Hepatic stellate cell (primary cell): Measurements from ENCODE around the gene MFSD2A.
"Not testable (repeated sequence)": the region's sequence is repeated elsewhere in the genome, so short reads cannot be mapped to it uniquely, and the experiment has no call there.

Source experiments
- DNase-seq: peaks from one replicate; pipeline ENCODE4 v3.0.0; 2011; ENCODE audit warnings: low spot score

MFSD2A gene

DNA sequence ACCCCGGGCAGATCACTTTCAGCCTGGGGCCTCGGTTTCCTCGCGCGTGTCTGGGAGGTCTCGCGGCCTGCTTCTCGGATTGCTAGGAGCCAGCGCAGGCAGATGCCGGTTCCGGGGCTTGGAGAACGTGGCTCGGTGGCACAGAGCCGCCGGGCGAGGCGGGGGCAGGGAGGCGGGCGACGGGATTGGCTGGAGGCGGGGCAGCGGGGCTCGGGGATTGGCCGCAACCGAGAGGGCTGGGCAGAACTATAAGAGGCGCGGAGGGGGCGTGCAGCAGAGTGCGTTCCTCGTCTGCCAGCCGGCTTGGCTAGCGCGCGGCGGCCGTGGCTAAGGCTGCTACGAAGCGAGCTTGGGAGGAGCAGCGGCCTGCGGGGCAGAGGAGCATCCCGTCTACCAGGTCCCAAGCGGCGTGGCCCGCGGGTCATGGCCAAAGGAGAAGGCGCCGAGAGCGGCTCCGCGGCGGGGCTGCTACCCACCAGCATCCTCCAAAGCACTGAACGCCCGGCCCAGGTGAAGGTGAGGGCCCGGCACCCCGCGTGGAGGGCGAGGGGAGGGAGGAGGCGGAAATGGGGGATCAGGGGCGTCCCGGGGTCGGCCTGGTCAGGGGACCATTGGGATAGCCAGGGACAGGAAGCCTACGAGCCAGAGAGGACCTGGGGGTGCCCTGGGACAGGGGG, at the start of gene MFSD2A:
Gene MFSD2A, plus strand, starts transcription at position 276 of the 677 bp plus-strand sequence. Its CDS starts 148 bp downstream, at position 424.
- peak; percentile 96 for DNase-seq

DNA sequence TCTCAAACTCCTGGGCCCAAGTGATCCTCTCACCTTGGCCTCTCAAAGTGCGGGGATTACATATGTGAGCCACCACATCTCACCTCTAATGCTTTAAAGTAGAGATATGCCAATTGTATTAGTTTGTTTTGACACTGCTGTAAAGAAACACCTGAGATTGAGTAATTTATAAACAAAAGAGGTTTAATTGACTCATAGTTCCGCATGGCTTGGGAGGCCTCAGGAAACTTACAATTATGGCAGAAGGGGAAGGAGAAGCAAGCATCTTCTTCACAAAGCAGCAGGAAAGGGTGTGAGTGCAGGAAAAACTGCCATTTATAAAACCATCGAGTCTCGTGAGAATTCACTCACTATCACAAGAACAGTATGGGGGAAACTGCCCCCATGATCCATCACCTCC, 49.8 kb upstream of the MFSD2A start:
- DNase-seq = no peak

DNA sequence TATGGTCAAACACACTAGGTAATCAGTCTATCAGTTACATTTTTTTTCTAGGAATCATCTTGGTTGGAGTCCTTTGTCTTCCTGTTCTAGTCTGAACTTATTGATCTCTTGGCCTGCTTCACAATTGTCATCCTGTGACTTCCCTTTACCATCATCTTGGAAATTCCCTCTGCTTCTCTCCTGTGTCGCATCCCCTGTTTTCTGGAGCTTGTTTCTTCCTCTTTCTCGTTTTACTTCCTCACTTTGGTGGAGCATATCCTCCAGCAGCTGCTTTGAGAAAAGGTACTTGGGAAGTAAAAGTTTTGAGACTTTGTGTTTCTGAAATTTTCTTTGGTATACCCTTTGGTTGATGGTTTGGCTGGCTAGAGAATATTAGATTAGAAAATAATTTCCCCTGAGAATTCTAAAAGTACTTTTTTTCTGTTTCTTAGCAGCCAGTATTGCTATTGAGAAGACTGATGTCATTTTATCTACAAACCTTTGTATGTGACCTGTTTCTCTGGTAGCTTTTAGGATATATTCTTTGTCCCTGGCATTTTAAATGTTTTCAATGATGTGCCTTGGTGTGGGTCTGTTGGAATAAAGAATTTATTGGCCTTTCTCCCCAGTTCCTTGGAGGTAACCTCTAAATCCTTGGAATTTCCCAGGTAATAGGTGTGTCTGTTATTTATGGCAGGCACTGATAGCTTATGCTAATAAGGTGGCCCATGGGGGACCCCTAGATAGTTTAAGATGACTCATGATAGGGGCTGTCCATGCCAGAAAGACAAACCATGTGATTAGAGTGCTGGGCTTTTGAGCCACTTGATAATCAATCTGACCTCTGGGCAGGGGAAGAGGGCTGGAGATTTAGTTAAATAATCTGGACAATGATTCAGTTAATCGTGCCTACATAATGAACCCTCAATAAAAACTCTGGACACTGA, 47.2 kb upstream of the MFSD2A start:
- no peak for DNase-seq

DNA sequence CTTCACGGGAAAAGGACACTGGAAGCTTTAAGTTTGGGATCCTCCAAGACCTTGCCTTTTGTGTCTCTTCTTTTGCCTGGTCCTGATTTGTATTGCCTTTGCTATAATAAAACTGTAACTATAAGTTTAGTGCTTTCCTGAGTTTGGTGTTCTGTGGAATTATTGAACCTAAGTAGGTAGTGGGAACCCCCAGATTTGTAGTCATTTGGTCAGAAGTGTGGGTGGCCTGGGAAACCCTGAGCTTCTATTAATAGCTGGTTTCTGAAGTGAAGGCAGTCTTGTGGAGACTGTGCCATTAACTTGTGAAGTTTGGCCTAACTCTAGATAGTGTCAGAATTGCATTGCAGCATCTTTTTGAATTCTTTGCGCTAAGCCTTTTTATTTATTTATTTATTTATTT, 46.4 kb upstream of the MFSD2A start:
- DNase-seq = no peak

DNA sequence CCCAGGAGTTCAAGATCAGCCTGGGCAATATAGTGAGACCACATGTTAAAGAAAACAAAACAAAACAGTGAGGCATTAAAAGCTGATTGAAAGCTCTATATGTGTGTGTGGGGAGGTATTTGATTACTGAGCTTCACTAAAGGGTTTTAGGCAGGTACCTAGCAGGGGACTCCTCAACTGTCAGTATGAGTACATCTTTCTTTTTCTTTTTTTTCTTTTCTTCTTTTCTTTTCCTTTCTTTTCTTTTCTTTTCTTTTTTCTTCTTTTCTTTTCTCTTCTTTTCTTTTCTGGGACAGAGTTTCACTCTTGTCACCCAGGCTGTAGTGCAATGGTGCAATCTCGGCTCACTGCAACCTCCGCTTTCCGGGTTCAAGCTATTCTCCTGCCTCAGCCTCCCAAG, 44.7 kb upstream of the MFSD2A start:
- no peak for DNase-seq

DNA sequence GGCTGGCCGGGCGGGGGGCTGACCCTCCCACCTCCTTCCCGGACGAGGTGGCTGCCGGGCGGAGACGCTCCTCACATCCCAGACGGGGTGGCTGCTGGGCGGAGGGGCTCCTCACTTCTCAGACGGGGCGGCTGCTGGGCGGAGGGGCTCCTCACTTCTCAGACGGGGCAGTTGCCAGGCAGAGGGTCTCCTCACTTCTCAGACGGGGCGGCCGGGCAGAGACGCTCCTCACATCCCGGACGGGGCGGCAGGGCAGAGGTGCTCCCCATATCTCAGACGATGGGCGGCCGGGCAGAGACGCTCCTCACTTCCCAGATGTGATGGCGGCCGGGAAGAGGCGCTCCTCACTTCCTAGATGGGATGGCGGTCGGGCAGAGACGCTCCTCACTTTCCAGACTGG, 41.8 kb upstream of the MFSD2A start:
- not testable (repeated sequence) for DNase-seq

DNA sequence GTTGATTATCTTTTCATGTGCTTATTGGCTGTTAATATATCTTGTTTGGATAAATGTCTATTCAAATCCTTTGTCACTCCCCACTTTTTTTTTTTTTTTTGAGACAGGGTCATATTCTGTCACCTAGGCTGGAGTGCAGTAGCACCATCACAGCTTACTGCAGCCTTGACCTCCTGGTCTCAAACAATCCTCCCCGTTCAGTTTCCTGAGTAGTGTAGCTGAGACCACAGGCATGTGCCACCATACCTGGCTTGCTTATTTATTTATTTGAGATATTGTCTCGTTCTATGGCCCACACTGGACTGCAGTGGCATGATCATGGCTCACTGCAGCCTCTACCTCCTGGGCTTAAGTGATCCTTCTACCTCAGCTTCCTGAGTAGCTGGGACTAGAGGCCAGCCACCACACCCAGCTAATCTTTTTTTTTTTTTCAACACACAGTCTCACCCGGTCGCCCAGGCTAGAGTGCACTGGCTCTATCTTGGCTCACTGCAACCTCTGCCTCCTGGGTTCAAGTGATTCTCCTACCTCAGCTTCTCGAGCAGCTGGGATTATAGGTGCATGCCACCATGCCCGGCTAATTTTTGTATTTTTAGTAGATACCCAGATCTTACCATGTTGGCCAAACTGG, 39.3 kb upstream of the MFSD2A start:
- DNase-seq = no peak

DNA sequence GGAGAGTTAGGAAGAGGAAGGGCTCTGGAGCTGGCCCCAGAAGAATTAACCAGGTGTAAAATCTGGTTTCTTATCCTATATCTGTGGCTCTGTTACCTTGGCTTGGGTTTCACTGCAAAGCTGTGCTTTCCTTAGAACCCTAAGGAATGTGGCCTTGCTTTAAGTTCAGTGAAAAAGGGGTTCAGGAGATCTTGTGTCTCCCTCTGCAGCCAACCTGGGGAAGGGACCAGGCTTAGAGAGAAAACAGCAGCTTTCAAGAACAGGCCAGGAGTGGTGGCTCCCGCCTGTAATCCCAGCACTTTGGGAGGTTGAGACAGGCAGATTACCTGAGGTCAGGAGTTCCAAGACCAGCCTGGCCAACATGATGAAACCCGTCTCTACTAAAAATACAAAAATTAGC, 37.1 kb upstream of the MFSD2A start:
- DNase-seq = no peak

DNA sequence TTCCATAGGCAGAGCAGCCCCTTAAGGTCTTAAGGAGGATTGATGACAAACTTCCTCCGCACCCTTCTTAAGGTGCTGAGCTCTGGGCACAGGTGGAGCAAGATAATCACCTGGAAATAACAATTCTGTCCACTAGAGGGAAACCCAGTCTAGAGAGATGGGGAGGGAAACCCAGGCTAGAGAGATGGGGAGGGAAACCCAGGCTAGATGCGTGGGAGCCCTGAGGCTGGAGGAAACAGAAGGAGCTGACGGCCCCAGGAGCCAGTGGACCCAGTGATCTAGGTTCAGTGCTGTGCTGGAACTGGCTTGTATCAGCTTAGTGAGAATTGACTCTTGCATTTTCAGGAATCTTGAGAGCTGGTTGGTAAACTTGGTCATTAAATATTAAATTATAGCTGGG, 35.4 kb upstream of the MFSD2A start:
- DNase-seq = peak; percentile 65

DNA sequence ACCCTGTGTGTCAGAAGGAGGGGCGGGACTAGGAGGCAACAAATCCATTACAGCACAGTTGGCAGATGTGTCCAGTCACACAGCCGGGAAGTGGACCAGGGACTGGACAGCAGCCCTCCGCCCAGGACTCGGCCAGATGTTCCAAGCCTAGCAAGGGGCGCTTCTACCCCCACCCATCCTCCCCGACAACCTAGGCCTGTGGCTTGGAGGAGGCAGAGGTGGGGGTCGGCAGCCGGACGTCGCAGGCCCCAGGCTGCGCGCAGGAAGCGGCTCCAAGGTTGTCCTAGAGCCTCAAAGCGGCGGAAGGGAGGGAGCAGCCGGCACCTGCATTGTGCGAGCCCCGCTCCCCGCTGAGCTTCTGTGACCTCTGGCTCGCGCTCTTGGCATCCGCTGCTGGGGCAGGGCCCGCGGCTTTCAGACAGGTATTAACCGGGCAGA, 32.7 kb upstream of the MFSD2A start:
- no peak for DNase-seq

DNA sequence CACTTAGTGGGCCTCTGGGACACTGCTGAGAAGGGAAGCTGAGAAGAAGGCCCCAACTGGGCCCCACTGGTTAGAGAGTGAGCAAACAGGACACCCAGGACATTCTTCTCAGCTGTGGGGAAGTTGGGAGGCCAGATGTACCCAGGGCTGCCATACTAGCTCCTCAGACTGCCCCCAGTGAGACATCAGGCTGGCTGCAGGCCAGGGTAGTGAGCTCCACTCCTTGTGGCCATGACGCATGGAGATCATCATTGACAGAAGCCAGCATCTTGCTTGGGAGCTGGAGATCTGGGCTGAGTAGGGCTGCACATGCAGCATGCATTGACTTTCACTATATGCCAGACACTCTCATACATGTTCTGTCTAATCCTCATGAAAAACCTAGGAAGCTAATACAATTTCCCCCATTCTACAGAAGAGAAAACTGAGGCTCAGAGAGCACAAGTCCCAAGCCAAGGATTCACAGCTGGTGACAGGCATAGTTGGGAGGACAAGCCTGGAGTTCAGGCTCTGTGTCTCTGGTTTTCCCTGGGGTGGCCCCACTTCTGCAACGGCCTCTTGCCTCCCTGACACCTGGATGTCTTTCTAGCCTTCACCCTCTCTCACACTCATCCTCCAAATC, 29.1 kb upstream of the MFSD2A start:
- no peak for DNase-seq

DNA sequence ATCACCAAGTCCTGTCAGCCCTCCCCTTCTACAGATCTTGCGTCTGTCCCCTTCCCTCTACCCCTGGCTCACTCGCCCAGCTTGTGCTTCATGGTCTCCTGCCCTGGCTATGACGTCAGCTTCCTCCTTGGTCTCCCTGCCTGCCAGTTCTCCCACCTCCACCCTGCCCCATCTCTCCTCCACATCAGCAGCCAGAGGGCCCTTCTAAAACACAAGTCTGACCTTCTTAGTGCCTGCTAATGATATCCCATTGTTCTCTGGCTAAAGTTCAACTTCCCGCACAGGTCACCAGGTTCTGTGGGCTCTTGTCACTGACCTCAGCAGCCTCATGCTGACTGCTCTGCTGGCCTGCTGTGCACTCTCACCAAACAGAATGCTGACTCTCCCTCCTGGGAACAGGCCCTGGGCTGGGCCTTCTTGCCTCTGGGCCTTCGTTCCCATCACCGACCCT, 28.6 kb upstream of the MFSD2A start:
- DNase-seq = no peak

DNA sequence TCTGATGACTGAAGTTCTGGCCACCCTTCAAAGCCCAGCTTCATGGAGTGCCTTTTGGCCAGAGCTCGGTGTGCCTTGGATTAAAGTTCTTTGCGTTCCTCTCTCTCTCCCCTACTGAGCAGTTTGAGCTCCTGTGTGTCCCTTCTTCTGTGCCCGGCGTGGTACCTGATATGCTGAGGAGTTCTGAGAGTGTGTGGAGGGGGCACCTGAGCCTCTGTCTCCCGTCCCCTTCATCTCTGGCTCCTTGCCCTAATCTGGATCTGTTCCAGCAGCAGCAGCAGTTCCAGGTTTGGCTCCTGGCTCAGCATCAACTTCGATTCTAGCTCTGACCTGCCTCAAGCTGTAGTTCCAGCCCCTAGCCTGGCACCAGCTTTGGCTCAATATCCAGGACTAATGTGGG, 28.1 kb upstream of the MFSD2A start:
- no peak for DNase-seq

DNA sequence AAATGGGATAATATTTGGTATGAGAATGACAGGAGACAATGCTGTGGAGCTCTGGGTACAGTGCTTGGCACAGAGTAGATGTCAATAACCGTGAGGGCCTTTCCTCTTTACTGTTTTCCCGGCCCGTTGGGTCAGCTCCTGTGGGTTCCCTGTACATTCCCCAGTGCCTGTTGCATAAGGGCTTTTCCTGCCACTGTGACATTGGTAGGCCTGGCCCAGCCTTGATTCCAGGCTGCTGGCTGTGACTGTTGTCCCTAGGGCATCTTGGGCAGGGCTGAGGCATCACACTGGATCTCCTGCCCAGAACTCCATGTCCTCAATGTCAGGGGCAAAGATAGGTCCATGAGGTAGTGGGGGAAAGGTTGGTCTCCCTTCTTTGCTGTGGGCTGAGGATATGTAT, 27.4 kb upstream of the MFSD2A start:
- no peak for DNase-seq

DNA sequence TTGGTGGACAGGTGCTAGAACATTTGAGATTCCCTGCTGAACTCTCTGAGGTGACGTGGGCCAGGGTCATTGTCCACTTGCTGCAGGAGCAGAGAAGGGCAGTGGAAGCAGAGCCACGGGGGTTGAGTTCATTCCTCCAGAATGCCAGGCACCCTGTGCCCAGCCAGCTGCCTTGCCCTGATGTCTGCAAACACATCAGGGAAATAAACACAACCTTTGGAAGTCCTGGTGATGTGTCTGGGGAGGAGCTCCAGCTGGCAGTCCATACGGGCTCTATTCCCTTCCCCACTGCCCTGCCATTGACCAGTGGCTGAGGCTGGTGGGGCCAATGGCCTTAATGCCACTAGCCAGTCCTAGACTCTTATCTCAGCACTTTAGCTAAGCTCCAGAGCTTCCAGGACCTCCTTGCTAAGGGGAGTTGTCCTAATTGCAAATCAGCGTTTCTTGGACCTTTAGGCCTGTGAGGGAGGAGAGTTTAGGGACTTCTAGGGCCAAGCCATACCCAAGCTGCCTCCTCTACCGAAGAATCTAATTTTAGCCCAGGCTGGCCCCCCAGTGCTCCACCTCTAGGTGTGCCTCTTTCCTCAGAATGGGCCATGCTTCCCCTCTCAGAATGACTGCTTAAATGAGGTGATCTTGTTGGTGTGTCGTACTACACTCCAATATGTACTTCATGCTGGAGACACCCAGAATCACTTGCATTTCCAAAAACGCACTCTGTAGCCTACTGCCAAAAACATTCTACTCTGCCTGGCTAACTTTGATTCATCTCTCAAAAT, 25.9 kb upstream of the MFSD2A start:
- DNase-seq = no peak

DNA sequence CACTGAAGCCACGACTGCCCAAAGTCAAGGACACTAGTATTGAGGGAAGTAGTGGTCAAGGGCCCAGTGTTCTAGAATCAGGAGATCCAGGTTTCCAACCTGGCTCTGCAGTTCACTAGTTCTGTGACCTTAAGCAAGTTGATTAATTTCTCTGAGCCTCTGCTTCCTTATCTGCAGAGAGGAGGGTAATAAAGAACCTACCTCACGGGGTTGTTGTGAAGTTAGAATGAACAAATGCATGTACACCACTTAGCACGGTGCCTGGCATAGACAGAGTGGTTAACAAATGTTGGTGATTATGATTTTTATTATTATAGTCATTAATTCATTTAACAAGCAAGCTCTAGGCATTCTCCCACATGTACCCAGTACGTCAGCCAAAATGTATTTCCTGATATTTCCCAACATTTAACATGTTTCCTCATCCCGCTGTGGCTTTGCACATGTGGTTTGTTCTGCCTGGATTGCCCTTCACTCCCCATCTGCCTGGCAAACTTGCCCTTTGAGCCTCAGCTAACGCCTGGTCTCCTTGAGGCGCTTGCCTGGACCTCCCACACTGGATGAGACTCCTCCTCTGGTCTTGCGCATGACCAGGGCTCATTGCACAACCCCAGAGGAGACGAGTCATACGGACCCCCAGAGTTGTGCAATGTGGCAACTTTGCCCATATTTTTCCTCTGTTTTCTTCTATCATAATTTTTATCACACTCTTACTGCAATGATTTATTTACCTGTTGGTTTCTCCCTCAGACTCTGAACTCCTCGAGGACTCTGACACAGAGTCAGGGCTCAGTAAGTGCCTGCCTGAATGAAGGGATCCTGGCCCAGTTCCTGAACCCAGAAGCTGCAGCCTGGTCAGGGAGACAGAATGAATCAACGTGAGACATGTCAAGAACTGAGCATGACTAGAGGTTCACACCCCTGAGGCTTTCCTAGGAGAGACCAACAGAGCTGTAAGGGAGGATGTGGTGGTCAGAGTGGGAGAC, 20.7 kb upstream of the MFSD2A start:
- peak; percentile 50 for DNase-seq

DNA sequence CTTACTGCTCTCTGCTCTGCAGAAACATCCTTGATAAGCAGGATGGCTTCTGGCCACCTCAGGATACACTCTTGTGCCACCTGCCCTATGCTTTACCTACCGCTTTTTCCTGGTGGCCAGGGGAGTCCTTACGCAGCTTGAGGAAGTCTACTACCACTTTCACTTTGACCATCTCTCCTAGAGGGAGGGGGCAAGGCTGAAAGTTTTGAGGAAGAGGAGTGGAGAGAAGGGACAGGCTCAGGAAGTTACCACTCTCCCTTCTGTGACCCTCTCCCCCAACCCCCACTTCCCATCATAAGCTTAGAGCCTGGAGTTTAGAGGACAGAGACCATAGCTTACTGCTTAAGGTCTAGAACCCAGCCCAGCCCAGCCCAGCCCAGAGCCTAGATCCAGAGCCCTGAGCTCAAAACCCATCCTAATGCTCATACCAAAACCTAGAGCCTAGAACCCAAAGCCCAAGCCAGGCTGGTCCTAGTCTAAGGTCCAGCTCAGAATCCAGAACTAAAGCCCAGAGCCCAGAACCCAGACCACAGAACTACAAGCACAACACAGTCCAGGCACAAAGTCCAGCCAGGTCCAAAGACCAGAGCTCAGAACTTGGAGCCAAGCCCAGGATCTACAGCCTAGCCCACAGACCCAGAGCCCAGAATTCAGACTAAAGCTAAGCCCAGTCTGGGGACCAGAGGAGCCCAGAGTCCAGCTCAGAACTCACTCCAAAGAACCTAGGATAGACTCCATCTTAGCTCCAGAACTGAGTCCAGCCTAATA, 18.0 kb upstream of the MFSD2A start:
- DNase-seq = no peak

DNA sequence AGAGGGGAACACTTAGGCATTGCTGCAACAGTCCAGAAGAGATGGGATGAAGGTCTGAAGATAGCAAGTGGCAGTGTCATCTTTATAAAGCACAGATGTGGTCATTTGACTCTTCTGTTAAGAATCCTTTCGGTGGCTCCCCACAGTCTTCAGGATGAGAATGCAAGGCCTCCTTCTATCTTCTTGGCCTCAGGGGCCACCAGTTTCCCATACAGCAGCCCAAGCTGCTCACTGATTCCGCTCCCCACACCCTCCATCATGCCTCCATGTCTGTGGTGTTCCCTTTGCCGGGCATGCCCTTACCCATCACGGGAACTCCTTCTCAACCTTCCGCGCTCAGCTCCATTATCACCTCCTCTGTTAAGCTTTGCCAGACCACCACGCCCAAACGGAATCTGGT, 16.1 kb upstream of the MFSD2A start:
- no peak for DNase-seq

DNA sequence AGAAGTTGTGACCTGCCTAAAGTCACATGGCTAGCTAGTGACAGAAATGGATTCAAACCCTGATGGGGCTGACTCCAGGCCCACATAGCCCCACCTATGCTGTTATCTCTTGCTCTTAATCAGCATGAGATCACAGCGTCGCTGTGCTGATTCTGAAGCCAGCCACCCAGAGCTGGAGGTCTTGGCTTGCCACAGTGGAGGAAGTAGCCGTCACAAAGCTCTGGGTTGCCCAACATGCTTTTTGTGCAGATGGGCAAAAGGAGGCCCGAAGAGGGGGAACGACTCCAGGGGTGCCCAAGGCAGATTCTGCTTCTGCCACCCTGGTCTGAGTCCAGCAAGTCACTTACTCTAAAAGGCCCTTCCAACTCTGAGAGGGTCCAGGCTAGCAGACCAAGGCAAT, 14.7 kb upstream of the MFSD2A start:
- no peak for DNase-seq
